Thyroid gland (tissue), 4 donors: Measurements from ENCODE around the gene MYO1D. TPM values are rescaled to one million over a fixed set of nuclear protein-coding genes. Genes with fewer than 3 reads are reported as not detected.

Experiments used
- DNase-seq, 2 donors: peaks; one replicate each; pipeline ENCODE4 v3.0.0-alpha.2; 2019
- H3K27ac ChIP-seq, 3 donors: fragments of 200-600 bp; sonication (generic); 1 replicate in 2 of 3; 2 replicates in 1 of 3; pipeline ENCODE4 v1.5.1; 2016 to 2019; ENCODE audit warnings: mild to moderate bottlenecking in 1 of 3, moderate library complexity in 1 of 3
- H3K27me3 ChIP-seq: fragments of 200-600 bp; sonication (generic); one replicate; pipeline ENCODE4 v1.5.1; 2019
- H3K36me3 ChIP-seq, 2 donors: fragments of 200-600 bp; sonication (generic); one replicate each; pipeline ENCODE4 v1.5.1; 2016 to 2019
- H3K4me1 ChIP-seq, 2 donors: fragments of 200-600 bp; sonication (generic); one replicate each; pipeline ENCODE4 v1.5.1; 2017 to 2019
- H3K4me3 ChIP-seq, 3 donors: fragments of 200-600 bp; sonication (generic); replicated peaks in 1 of 3; 1 replicate in 2 of 3; 2 replicates in 1 of 3; pipeline ENCODE4 v1.5.1; 2016; ENCODE audit warnings: mild to moderate bottlenecking in 1 of 3
- H3K9me3 ChIP-seq: fragments of 200-600 bp; sonication (generic); one replicate; pipeline ENCODE4 v1.5.1; 2017
- CTCF ChIP-seq, 6 experiments: fragments of 200-600 bp in 3 of 6; fragments of 450-650 bp in 3 of 6; sonication (generic) in 3 of 6; IDR thresholded peaks; one replicate each; pipeline ENCODE4 v1.5.1; 2016 to 2019; ENCODE audit warnings: antibody characterized with exemption in 6 of 6, mild to moderate bottlenecking in 2 of 6, inconsistent platforms in 1 of 6, moderate library complexity in 1 of 6
- POLR2A ChIP-seq, 2 donors: fragments of 450-650 bp; IDR thresholded peaks; one replicate each; pipeline ENCODE4 v1.6.1; 2017; ENCODE audit warnings: antibody characterized with exemption in 2 of 2, mild to moderate bottlenecking in 2 of 2, moderate library complexity in 1 of 2
- WGBS, 2 donors: methylation state at CpG; one replicate each; pipeline ENCODE4 v1.1.5; 2017; 5-methylcytosine and 5-hydroxymethylcytosine counted together
- intact Hi-C: fragments of 100-400 bp; cut with DNase I; formaldehyde crosslinking; loops from one replicate; pipeline ENCODE4 v1.15.1; 2023
- total RNA-seq, 4 donors: library from RNA; depleted of rRNA; stranded (reverse); fragments of >200 nt; gene quantifications; one replicate each; pipeline ENCODE4 v1.2.3, GENCODE V29; 2016

Gene MYO1D
- total RNA-seq, 4 donors from 2014 or later = 91.9 to 143 (median 97.8) TPM

- H3K4me3 ChIP-seq = no peak overlapping the region
- intact Hi-C loops = no loop called here
- 85% methylated on average over 12 to 17 of the region's 18 CpGs for WGBS, 2 donors
- no peaks in the 10 kb centered on the region for H3K4me1 ChIP-seq
- TF ChIP-seq CTCF (IDR thresholded peaks at IDR 0.05) (no peak), POLR2A (IDR thresholded peaks at IDR 0.05) (no peak)
- H3K9me3 ChIP-seq = no peaks in the 10 kb centered on the region
- H3K27ac ChIP-seq = no peak overlapping the region
- no peaks in the 10 kb centered on the region for H3K27me3 ChIP-seq
- no peaks in the 10 kb centered on the region for H3K36me3 ChIP-seq
- DNase-seq = no peak
Observed at GRCh38 chr17:32497431-32498205, 379.3 kb downstream of the MYO1D start.

GRCh38 chr17:32496395-32497073 is 380.4 kb downstream of the MYO1D start:
- no peaks in the 10 kb centered on the region for H3K4me1 ChIP-seq
- H3K4me3 ChIP-seq = no peak overlapping the region
- no peak overlapping the region for H3K27ac ChIP-seq
- no peaks in the 10 kb centered on the region for H3K36me3 ChIP-seq
- intact Hi-C loops = no loop called here
- no peaks in the 10 kb centered on the region for H3K9me3 ChIP-seq
- TF ChIP-seq POLR2A (IDR thresholded peaks at IDR 0.05) (no peak), CTCF (IDR thresholded peaks at IDR 0.05) (no peak)
- WGBS, 2 donors = 85 to 87% methylated on average over 7 to 16 of the region's 16 CpGs
- DNase-seq = no peak
- H3K27me3 ChIP-seq = no peaks in the 10 kb centered on the region

- no peak for TF ChIP-seq CTCF (IDR thresholded peaks at IDR 0.05)
- TF ChIP-seq POLR2A (IDR thresholded peaks at IDR 0.05) = no peak
- 66 to 73% methylated on average over 15 to 38 of the region's 45 CpGs for WGBS, 2 donors
- no peak for DNase-seq
- no peaks in the 10 kb centered on the region for H3K9me3 ChIP-seq
- no peaks in the 10 kb centered on the region for H3K4me1 ChIP-seq
- no peaks in the 10 kb centered on the region for H3K36me3 ChIP-seq
- H3K4me3 ChIP-seq = no peak overlapping the region
- no peaks in the 10 kb centered on the region for H3K27me3 ChIP-seq
- intact Hi-C loops = no loop called here
- no peak overlapping the region for H3K27ac ChIP-seq
Observed at GRCh38 chr17:32495359-32496231, 381.3 kb downstream of the MYO1D start.

- H3K27ac ChIP-seq = no peak overlapping the region
- TF ChIP-seq CTCF (IDR thresholded peaks at IDR 0.05) (no peak), POLR2A (IDR thresholded peaks at IDR 0.05) (no peak)
- H3K36me3 ChIP-seq = no peaks in the 10 kb centered on the region
- no peaks in the 10 kb centered on the region for H3K4me1 ChIP-seq
- WGBS, 2 donors = 89 to 93% methylated on average over 29 of the region's 34 CpGs
- intact Hi-C loops = no loop called here
- no peak for DNase-seq
- no peak overlapping the region for H3K4me3 ChIP-seq
- no peaks in the 10 kb centered on the region for H3K9me3 ChIP-seq
- no peaks in the 10 kb centered on the region for H3K27me3 ChIP-seq
Observed at GRCh38 chr17:32494621-32495358, 382.1 kb downstream of the MYO1D start.
